HG03520 (cell line): Measurements from ENCODE around the gene CPD.

Experiments used
- ATAC-seq: cut with Tn5 transposase; IDR thresholded peaks from one replicate; pipeline ENCODE4 v1.9.1; 2021; ENCODE audit warnings: mild to moderate bottlenecking, moderate library complexity; ENCODE audit not compliant: unreplicated experiment

CPD gene

DNA sequence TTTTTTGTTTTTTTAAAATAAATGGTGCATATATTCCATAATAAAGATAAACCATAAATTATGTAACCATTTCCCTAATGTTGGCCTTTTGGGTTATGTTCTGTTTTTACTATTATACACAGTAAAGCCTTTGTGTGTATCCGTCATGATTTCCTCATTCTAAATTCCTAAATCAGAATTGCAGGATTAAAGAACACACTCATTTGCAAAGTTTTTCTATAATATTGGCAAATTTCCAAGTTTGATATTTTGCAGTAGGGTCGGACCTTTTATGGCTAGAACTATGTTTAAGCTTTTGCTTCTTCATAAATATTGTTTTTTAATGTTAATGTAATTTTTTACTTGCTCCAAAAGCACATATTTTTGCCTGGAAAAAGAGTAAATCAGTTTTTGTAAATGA is 115.1 kb downstream of the CPD start:
- ATAC-seq, result no peak

DNA sequence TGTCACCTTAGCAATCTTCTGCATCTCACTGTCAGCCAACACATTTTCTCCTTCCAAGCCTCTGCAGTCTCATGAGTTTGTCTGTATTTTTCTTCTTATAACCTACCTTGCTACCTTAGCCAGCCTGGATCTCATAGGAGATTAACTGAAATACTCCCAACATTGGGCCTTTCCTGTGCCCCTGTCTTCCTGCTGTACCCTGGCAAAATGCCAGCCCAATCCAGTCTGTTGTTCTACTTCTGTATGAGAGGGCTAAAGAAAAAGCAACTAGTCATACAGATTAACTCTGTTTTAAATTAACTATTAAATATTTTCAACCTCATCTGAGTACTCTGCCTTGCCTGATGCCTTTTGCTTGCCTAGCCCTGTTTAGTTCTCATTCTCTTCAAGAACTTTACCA is 116.9 kb downstream of the CPD start:
- ATAC-seq, result no peak

DNA sequence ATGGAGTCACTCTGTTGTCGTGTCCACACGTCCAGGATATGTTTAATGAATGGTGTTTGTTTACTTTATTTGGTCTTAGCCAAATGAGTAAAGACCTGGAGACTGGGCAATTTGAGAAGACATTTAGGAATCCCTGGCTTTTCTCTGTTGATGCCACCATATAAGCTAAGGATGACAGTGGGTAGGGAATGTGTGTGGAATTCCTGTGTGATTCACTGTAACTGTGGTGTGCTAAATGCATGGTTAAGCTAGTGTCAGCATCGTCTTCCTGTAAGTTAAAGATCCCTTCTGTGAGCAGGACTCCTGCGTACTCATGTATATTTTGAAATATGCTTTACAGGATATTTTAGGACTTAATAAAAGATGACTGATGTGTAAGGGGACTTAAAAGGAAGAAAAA is 124.8 kb downstream of the CPD start:
- no peak for ATAC-seq

- ATAC-seq, result no peak
Observed at GRCh38 chr17:30505868-30506417, 127.2 kb downstream of the CPD start.

GRCh38 chr17:30506481-30506880 is 127.8 kb downstream of the CPD start:
- ATAC-seq, result no peak

DNA sequence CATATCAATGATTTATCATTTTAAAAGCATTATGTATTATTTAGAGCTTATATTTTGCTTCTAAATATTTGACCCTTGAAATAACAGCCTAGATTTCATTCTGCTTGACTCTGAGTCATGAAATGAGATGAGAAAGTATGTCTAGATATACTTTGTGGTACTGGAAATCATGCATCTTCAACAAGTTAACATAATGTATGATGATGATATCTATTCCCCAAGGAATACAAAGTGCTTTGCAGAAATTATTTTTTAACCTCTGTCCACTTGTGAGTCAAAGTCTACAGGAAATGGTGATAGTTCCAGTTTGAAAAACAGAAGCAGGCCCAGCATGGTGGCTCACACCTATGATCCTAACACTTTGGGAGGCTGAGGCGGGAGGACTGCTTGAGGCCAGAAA is 134.6 kb downstream of the CPD start:
- ATAC-seq, result no peak

DNA sequence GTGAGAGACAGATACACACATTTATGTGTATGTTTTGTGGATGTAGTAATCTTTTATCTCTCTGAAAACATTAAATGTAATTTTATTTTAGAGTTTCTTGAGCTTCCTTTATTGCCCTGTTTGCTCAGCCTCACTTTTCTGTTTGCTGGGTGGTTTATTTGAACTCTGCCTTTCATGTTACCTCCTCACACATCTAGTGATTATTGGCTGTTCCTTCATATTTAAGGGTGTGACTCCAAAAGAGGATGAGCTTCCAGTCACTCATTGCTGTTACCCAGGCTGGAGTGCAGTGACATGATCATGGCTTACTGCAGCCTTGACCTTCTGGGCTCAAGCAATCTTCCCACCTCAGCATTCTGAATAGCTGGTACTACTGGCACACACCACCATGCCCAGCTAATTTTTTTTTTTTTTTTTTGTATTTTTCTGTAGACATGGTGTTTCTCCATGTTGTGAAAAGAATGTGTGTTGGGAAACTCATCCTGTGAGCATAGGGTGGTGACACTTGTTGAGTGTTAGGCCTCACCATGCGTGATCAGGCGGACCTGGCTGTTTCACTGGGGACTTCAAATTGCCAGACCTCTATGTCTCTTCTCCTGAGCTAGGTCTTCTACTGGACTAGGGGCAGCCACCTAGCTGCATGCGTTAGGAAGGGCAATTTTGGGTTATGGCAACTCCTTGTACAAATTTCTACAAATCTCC is 136.3 kb downstream of the CPD start:
- ATAC-seq, result no peak

DNA sequence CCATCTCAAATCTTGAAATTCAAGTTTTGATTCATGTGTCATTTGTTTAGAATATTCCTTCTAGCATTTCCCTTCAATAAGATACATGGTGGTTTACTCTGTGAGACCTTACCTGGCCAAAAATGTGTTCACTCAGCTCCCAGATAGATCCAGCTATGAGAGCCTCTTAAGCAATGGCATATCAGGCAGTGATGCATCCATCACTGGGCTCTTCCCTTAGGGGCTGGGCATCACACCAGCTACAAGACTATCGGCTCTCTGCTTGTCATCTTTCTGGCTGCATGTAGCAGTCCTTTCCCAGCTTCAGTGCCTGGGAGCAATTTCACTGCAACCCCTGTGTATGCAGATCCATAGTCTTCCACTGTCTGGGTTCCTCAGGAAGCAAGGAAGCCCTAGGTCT is 139.1 kb downstream of the CPD start:
- ATAC-seq, result no peak

GRCh38 chr17:30519166-30519565 is 140.4 kb downstream of the CPD start:
- ATAC-seq, result no peak
